Common myeloid progenitor, CD34-positive (primary cell): ENCODE data around the gene EXD3.
"Not testable (repeated sequence)": the region's sequence is repeated elsewhere in the genome, so short reads cannot be mapped to it uniquely, and the experiment has no call there.

Experiments used
- CTCF ChIA-PET: fragments of 350-600 bp; sonication (Branson Sonifier 250); formaldehyde crosslinking; loops from one replicate; lab custom pipeline; 2021; ENCODE audit warnings: antibody characterized with exemption; lab: Charles Lee
- POLR2A ChIA-PET: fragments of 350-600 bp; sonication (Branson Sonifier 250); formaldehyde crosslinking; loops from one replicate; lab custom pipeline; 2021; ENCODE audit warnings: antibody characterized with exemption; lab: Charles Lee
- DNase-seq, 3 donors: peaks; one replicate each; pipeline versions ENCODE4 v3.0.0 to v3.0.0-alpha.2; 2013
- H3K27ac ChIP-seq, 2 experiments: 1 replicate in 1 of 2; 2 replicates in 1 of 2; pipeline ENCODE4 v1.7.0; 2013; ENCODE audit warnings: inconsistent platforms in 2 of 2, low read length in 2 of 2, mild to moderate bottlenecking in 2 of 2, low read depth in 1 of 2, moderate library complexity in 1 of 2; ENCODE audit not compliant: severe bottlenecking in 2 of 2, insufficient read depth in 1 of 2, poor library complexity in 1 of 2
- H3K27me3 ChIP-seq, 5 experiments: replicated peaks in 2 of 5; 1 replicate in 3 of 5; 2 replicates in 2 of 5; pipeline versions ENCODE4 v1.6.1 to v1.7.0; 2013; ENCODE audit warnings: low read length in 4 of 5, mild to moderate bottlenecking in 2 of 5, moderate library complexity in 2 of 5, inconsistent platforms in 1 of 5; ENCODE audit not compliant: insufficient read depth in 5 of 5, control insufficient read depth in 4 of 5
- H3K36me3 ChIP-seq, 4 experiments: 1 replicate in 2 of 4; 2 replicates in 2 of 4; pipeline versions ENCODE4 v1.6.1 to v1.7.0; 2013; ENCODE audit warnings: low read length in 3 of 4, control low read depth in 1 of 4, mild to moderate bottlenecking in 1 of 4; ENCODE audit not compliant: control insufficient read depth in 4 of 4, insufficient read depth in 4 of 4
- H3K4me1 ChIP-seq, 4 experiments: 1 replicate in 3 of 4; 2 replicates in 1 of 4; pipeline versions ENCODE4 v1.6.1 to v1.7.1; 2013; ENCODE audit warnings: low read length in 3 of 4, mild to moderate bottlenecking in 3 of 4, control low read depth in 1 of 4, inconsistent platforms in 1 of 4, moderate library complexity in 1 of 4; ENCODE audit not compliant: control insufficient read depth in 4 of 4, insufficient read depth in 4 of 4; ENCODE audit errors: control extremely low read depth in 1 of 4
- H3K4me3 ChIP-seq, 7 experiments: 1 replicate in 4 of 7; 2 replicates in 3 of 7; pipeline versions ENCODE4 v1.5.1 to v1.7.0; 2013; ENCODE audit warnings: mild to moderate bottlenecking in 7 of 7, low read length in 6 of 7, moderate library complexity in 6 of 7, inconsistent platforms in 2 of 7, low read depth in 2 of 7, control low read depth in 1 of 7; ENCODE audit not compliant: insufficient read depth in 4 of 7, control insufficient read depth in 1 of 7; ENCODE audit errors: extremely low read depth in 1 of 7
- H3K9me3 ChIP-seq, 5 experiments: 1 replicate in 4 of 5; 2 replicates in 1 of 5; pipeline versions ENCODE4 v1.6.1 to v1.7.1; 2013; ENCODE audit warnings: low read length in 4 of 5, mild to moderate bottlenecking in 2 of 5, inconsistent platforms in 1 of 5, low read depth in 1 of 5, moderate library complexity in 1 of 5; ENCODE audit not compliant: control insufficient read depth in 4 of 5, insufficient read depth in 2 of 5; ENCODE audit errors: control extremely low read depth in 1 of 5
- WGBS: methylation state at CpG from one replicate; pipeline ENCODE4 v1.1.5; 2013; ENCODE audit not compliant: insufficient coverage; 5-methylcytosine and 5-hydroxymethylcytosine counted together

The EXD3 gene

DNA sequence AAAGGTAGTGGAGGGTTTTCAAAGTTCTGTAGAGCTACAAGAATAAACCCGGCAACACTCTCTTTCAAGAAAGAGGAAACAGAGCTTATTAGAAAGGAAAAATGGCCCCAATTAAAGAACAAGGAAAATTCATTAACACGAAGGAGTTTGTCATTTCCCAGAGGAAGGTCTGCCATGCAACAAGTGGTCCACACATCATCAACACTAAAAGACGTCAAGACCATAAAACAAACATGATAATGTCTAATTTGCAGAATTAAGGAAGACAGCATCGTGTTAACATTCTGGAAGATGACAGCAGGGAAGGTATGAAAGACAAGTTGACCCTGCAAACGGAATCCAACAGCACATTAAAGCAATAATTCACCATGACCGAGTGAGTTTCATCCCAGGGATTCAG, 92.3 kb downstream of the EXD3 start:
- no peaks in the 10 kb centered on the region for H3K36me3 ChIP-seq
- 92% methylated on average over 5 of the region's 6 CpGs for WGBS
- H3K4me3 ChIP-seq = no peak overlapping the region
- no peaks in the 10 kb centered on the region for H3K9me3 ChIP-seq
- DNase-seq = no peak
- CTCF ChIA-PET = interaction anchor here (0.7 to 1.7 kb wide), 3 partner anchors 12 to 28 kb away, joined by 3 to 4 read pairs (median 3); partner anchors contain the start of gene NRARP
- peaks cover 0 to 15% (median 8%) of the 10 kb centered on the region in 4 experiments for H3K4me1 ChIP-seq
- no peaks in the 10 kb centered on the region for H3K27me3 ChIP-seq
- POLR2A ChIA-PET = no interaction called here
- no peak overlapping the region for H3K27ac ChIP-seq

DNA sequence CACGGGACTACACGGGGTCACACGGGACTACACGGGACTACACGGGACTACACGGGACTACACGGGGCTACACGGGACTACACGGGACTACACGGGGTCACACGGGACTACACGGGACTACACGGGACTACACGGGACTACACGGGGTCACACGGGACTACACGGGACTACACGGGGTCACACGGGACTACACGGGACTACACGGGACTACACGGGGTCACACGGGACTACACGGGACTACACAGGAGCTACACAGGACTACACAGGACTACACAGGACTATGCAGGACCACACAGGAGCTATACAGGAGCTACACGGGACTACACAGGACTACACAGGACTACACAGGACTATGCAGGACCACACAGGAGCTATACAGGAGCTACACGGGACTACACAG, 93.4 kb downstream of the EXD3 start:
- H3K4me3 ChIP-seq, H3K27me3 ChIP-seq, H3K9me3 ChIP-seq, H3K36me3 ChIP-seq, H3K27ac ChIP-seq, DNase-seq: not testable (repeated sequence)
- 100% methylated on average over 1 of the region's 26 CpGs for WGBS
- H3K4me1 ChIP-seq = peaks cover 0 to 15% (median 8%) of the 10 kb centered on the region in 4 experiments
- CTCF ChIA-PET = interaction anchor here (0.5 to 1.7 kb wide), 2 partner anchors 27 to 35 kb away, joined by 3 to 4 read pairs; partner anchors contain the start of gene NRARP
- POLR2A ChIA-PET = interaction anchor here (0.8 kb wide), 1 partner anchor 89 kb away, joined by 3 read pairs; the partner anchor contains the start of gene TUBB4B

DNA sequence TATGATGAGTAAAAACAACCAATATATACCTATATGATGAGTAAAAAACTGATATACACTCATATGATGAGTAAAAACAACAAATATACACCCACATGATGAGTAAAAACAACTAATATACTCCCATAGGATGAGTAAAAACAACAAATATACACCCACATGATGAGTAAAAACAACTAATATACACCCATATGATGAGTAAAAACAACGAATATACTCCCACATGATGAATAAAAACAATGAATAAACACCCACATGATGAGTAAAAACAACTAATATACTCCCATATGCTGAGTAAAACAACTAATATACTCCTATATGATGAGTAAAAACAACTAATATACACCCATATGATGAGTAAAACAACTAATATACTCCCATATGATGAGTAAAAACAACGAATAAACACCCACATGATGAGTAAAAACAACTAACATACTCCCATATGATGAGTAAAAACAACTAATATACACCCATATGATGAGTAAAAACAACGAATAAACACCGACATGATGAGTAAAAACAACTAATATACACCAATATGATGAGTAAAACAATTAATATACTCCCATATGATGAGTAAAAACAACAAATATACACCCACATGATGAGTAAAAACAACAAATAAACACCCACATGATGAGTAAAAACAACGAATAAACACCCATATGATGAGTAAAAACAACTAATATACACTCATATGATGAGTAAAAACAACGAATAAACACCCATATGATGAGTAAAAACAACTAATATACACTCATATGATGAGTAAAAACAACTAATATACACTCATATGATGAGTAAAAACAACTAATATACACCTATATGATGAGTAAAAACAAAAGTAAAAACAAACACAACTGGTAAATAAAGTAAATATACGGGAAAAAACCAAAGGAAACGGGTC, 95.1 kb downstream of the EXD3 start:
- DNase-seq, H3K36me3 ChIP-seq, H3K4me3 ChIP-seq, POLR2A ChIA-PET, H3K27ac ChIP-seq, H3K27me3 ChIP-seq, H3K9me3 ChIP-seq, CTCF ChIA-PET: not testable (repeated sequence)
- peaks cover 0 to 15% (median 8%) of the 10 kb centered on the region in 4 experiments for H3K4me1 ChIP-seq
- WGBS = 86% methylated on average over 3 of the region's 8 CpGs

DNA sequence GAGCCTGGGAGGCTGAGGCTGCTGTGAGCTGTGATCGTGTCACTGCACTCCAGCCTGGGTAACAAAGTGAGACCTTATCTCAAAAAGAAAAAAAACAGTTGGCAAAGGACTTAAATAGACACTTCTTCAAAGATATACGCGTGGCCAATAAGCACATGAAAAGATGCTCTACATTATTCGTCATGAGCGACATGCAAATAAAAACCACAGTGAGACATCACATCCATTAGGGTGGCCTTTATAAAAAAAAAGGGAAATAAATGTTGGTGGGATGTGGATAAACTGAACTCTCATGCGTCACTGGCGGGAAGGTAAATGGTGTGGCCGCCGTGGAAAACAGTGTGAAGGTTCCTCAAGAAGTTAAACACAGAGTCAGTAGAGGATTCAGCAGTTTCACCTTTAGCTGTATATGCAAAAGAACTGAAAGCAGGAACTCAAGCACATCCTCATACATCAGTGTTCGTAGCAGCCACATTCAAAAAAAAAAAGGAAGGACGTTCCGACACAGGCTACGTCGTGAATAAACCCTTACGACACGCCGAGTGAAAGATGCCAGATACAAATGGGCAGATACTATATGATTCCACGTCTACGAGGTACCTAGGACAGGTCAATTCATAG, 96.4 kb downstream of the EXD3 start:
- Histone ChIP-seq H3K9me3 (no peaks in the 10 kb centered on the region), H3K27ac (peak overlapping the region; percentile 11 to 76), H3K27me3 (no peaks in the 10 kb centered on the region), H3K36me3 (peaks cover 0 to 3% (median 0%) of the 10 kb centered on the region in 4 experiments), H3K4me3 (peak overlapping the region in 5 of 7 experiments; percentile 35 to 75 (median 38)), H3K4me1 (peaks cover 0 to 22% (median 14%) of the 10 kb centered on the region in 4 experiments)
- 6% methylated on average over 12 of the region's 19 CpGs for WGBS
- ChIA-PET POLR2A (interaction anchor here (0.7 kb wide), 1 partner anchor 17 kb away, joined by 4 read pairs; no protein-coding TSS in a partner anchor), CTCF (interaction anchor here (1.3 to 1.6 kb wide), 2 partner anchors 9 to 155 kb away, joined by 3 to 4 read pairs; no protein-coding TSS in a partner anchor)
- peak; percentile 94 to 97 (median 96) for DNase-seq

DNA sequence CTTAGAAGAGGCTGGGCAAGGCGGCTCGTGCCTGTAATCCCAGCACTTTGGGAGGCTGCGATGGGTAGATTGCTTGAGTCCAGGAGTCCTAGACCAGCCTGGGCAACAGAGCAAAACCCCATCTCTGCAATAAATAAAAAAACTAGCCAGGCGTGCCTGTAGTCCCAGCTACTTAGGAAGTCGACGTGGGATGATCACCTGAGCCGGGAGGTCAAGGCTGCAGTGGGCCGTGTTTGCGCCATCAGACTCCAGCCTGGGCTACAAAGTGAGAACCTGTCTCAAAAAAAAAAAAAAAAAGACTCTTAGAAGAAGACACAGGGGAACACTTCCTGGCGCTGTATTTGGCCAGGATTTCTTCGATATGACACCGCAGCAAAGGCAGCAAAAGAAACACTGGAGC, 97.2 kb downstream of the EXD3 start:
- DNase-seq = no peak
- H3K36me3 ChIP-seq = peaks cover 0 to 3% (median 0%) of the 10 kb centered on the region in 4 experiments
- no peaks in the 10 kb centered on the region for H3K27me3 ChIP-seq
- no peak overlapping the region for H3K4me3 ChIP-seq
- ChIA-PET POLR2A (no interaction called here), CTCF (interaction anchor here (1.0 to 1.6 kb wide), 4 partner anchors 9 to 156 kb away, joined by 3 to 7 read pairs (median 4); partner anchors contain the start of gene NRARP)
- peaks cover 0 to 30% (median 22%) of the 10 kb centered on the region in 4 experiments for H3K4me1 ChIP-seq
- H3K27ac ChIP-seq = no peak overlapping the region
- WGBS = 98% methylated on average over 10 of the region's 12 CpGs
- no peaks in the 10 kb centered on the region for H3K9me3 ChIP-seq

DNA sequence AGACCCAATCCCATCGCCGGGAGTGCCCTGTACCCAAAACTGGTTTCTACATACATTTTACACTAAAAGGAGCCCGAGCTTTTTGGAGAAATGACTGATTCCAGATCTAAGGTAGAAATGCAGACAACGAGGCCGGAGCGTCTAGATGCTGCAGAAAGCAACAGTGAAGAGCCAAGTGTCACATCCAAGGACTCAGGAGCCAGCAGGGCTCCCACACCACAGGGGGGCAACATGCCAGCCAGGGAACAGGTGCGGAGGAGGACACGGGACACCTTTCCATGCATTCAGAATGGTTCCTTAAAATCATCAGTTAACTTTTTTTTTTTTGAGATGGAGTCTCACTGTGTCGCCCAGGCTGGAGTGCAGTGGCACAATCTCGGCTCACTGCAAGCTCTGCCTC, 97.8 kb downstream of the EXD3 start:
- no peak overlapping the region for H3K4me3 ChIP-seq
- POLR2A ChIA-PET = no interaction called here
- peaks cover 0 to 3% (median 0%) of the 10 kb centered on the region in 4 experiments for H3K36me3 ChIP-seq
- peaks cover 0 to 36% (median 28%) of the 10 kb centered on the region in 4 experiments for H3K4me1 ChIP-seq
- 95% methylated on average over 10 of the region's 10 CpGs for WGBS
- no peaks in the 10 kb centered on the region for H3K9me3 ChIP-seq
- CTCF ChIA-PET = interaction anchor here (1.0 to 1.6 kb wide), 5 partner anchors 8 to 23 kb away, joined by 3 to 7 read pairs (median 4); partner anchors contain the start of gene NRARP
- H3K27me3 ChIP-seq = no peaks in the 10 kb centered on the region
- H3K27ac ChIP-seq = no peak overlapping the region
- DNase-seq = no peak
